Uterus (tissue), 4 donors: ENCODE measurements around the gene ADAM10. TPM values are rescaled to one million over a fixed set of nuclear protein-coding genes. Genes with fewer than 3 reads are reported as not detected.

Source experiments
- DNase-seq, 2 donors: peaks; one replicate each; pipeline ENCODE4 v3.0.0-alpha.2; 2019 to 2020
- H3K27ac ChIP-seq, 2 donors: fragments of 200-600 bp; sonication (generic); 1 replicate in 1 of 2; 2 replicates in 1 of 2; pipeline ENCODE4 v1.5.1; 2016 to 2018
- H3K27me3 ChIP-seq, 2 donors: fragments of 200-600 bp; sonication (generic); one replicate each; pipeline ENCODE4 v1.5.1; 2018 to 2019; ENCODE audit warnings: control low read depth in 1 of 2
- H3K36me3 ChIP-seq, 2 donors: fragments of 200-600 bp; sonication (generic); one replicate each; pipeline ENCODE4 v1.5.1; 2019; ENCODE audit warnings: control low read depth in 1 of 2
- H3K4me1 ChIP-seq, 2 donors: fragments of 200-600 bp; sonication (generic); one replicate each; pipeline ENCODE4 v1.5.1; 2018 to 2019; ENCODE audit warnings: control low read depth in 1 of 2
- H3K4me3 ChIP-seq, 2 donors: fragments of 200-600 bp; sonication (generic); 1 replicate in 1 of 2; 2 replicates in 1 of 2; pipeline ENCODE4 v1.5.1; 2018 to 2019; ENCODE audit warnings: mild to moderate bottlenecking in 1 of 2
- H3K9me3 ChIP-seq, 2 donors: fragments of 200-600 bp; sonication (generic); one replicate each; pipeline ENCODE4 v1.5.1; 2019; ENCODE audit warnings: control low read depth in 1 of 2
- CTCF ChIP-seq, 4 experiments: fragments of 200-600 bp in 2 of 4; fragments of 450-650 bp in 2 of 4; sonication (generic) in 2 of 4; IDR thresholded peaks; one replicate each; pipeline ENCODE4 v1.5.1; 2016 to 2019; ENCODE audit warnings: antibody characterized with exemption in 4 of 4, mild to moderate bottlenecking in 2 of 4, moderate library complexity in 1 of 4
- POLR2A ChIP-seq, 2 donors: fragments of 450-650 bp; IDR thresholded peaks; one replicate each; pipeline ENCODE4 v1.6.1; 2016; ENCODE audit warnings: antibody characterized with exemption in 2 of 2, mild to moderate bottlenecking in 1 of 2, moderate library complexity in 1 of 2
- intact Hi-C: fragments of 100-400 bp; cut with DNase I; formaldehyde crosslinking; loops from one replicate; pipeline ENCODE4 v1.15.1; 2023; ENCODE audit warnings: low total_unique reads
- total RNA-seq, 4 donors: library from RNA; depleted of rRNA in 3 of 4; stranded (reverse); fragments of >200 nt in 3 of 4; gene quantifications; one replicate each; pipeline versions ENCODE4 v1.1.0 to v1.2.4, GENCODE V29; 2014 to 2023
- donor health status: DM: yes; HTN: yes; CAD: no.

The ADAM10 gene
- total RNA-seq, 4 donors from 2014 or later: 41.8 to 208 (median 110) TPM

- Histone ChIP-seq H3K27ac (no peak overlapping the region), H3K4me3 (no peak overlapping the region), H3K9me3 (no peaks in the 10 kb centered on the region), H3K27me3 (no peaks in the 10 kb centered on the region), H3K4me1 (no peaks in the 10 kb centered on the region), H3K36me3 (no peaks in the 10 kb centered on the region)
- TF ChIP-seq POLR2A (IDR thresholded peaks at IDR 0.05): no peak
- no peak for TF ChIP-seq CTCF (IDR thresholded peaks at IDR 0.05)
- intact Hi-C loops: no loop called here
- no peak for DNase-seq
Measured at GRCh38 chr15:58671186-58671585, 78.3 kb downstream of the ADAM10 start.

GRCh38 chr15:58669108-58669507 lies 80.4 kb downstream of the ADAM10 start:
- intact Hi-C loops: no loop called here
- no peaks in the 10 kb centered on the region for H3K27me3 ChIP-seq
- H3K36me3 ChIP-seq: no peaks in the 10 kb centered on the region
- no peak for TF ChIP-seq POLR2A (IDR thresholded peaks at IDR 0.05)
- no peak for TF ChIP-seq CTCF (IDR thresholded peaks at IDR 0.05)
- no peaks in the 10 kb centered on the region for H3K4me1 ChIP-seq
- no peak overlapping the region for H3K4me3 ChIP-seq
- no peaks in the 10 kb centered on the region for H3K9me3 ChIP-seq
- H3K27ac ChIP-seq: no peak overlapping the region
- no peak for DNase-seq

GRCh38 chr15:58666957-58667356 lies 82.5 kb downstream of the ADAM10 start:
- Histone ChIP-seq H3K27ac (no peak overlapping the region), H3K36me3 (no peaks in the 10 kb centered on the region), H3K4me3 (no peak overlapping the region), H3K27me3 (no peaks in the 10 kb centered on the region), H3K9me3 (no peaks in the 10 kb centered on the region), H3K4me1 (no peaks in the 10 kb centered on the region)
- DNase-seq: no peak
- intact Hi-C loops: no loop called here
- TF ChIP-seq CTCF (IDR thresholded peaks at IDR 0.05): no peak
- no peak for TF ChIP-seq POLR2A (IDR thresholded peaks at IDR 0.05)

- Histone ChIP-seq H3K27ac (no peak overlapping the region), H3K27me3 (no peaks in the 10 kb centered on the region), H3K4me1 (no peaks in the 10 kb centered on the region), H3K36me3 (no peaks in the 10 kb centered on the region), H3K4me3 (no peak overlapping the region), H3K9me3 (no peaks in the 10 kb centered on the region)
- TF ChIP-seq POLR2A (IDR thresholded peaks at IDR 0.05): no peak
- TF ChIP-seq CTCF (IDR thresholded peaks at IDR 0.05): no peak
- no peak for DNase-seq
- intact Hi-C loops: no loop called here
Measured at GRCh38 chr15:58665672-58666071, 83.8 kb downstream of the ADAM10 start.

- intact Hi-C loops: no loop called here
- H3K9me3 ChIP-seq: no peaks in the 10 kb centered on the region
- H3K27me3 ChIP-seq: no peaks in the 10 kb centered on the region
- H3K4me1 ChIP-seq: no peaks in the 10 kb centered on the region
- no peak for TF ChIP-seq CTCF (IDR thresholded peaks at IDR 0.05)
- TF ChIP-seq POLR2A (IDR thresholded peaks at IDR 0.05): no peak
- no peaks in the 10 kb centered on the region for H3K36me3 ChIP-seq
- H3K4me3 ChIP-seq: no peak overlapping the region
- H3K27ac ChIP-seq: no peak overlapping the region
- DNase-seq: no peak
Measured at GRCh38 chr15:58650102-58650501, 99.4 kb downstream of the ADAM10 start.
